Measurements from ENCODE around the gene PLEKHS1. TPM values are rescaled to one million over a fixed set of nuclear protein-coding genes. Genes with fewer than 3 reads are reported as not detected.
"Not testable (repeated sequence)": the region's sequence is repeated elsewhere in the genome, so short reads cannot be mapped to it uniquely, and the experiment has no call there.

Gene PLEKHS1
- total and polyA plus RNA-seq, 4 donors = under 0.01 TPM; not detected in 3

DNA sequence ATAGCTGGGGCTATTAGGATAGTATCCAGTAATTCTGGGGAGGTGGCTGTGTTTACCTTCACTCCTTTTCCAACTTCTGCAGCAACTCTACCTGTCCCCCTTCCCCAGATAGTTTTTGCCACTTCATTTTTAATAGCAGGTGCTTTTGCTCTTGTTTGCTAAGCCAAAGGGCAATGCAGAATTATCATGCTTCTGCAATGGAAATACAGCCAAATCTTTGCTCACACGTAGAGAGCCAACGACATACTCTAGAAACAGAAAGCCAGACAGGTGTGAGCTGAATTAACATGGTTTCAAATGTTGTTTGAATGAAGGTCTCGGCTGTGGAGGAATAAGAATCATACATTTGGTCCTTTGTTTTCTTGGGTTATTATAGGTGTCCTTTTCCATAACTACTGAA lies 14.4 kb downstream of the PLEKHS1 start (continued):
- no peak for TF ChIP-seq FOXA1 (IDR thresholded peaks at IDR 0.05)
- TF ChIP-seq REST (IDR thresholded peaks at IDR 0.05) = no peak

GRCh38 chr10:113767222-113767621 lies 15.7 kb downstream of the PLEKHS1 start:
- Histone ChIP-seq H3K36me3 (ENCODE audit: control insufficient read depth in 4 of 4, insufficient read depth in 3 of 4, low read depth in 1 of 4, low read length in 3 of 4) (no peaks in the 10 kb centered on the region), H3K9ac (ENCODE audit: low read depth in 1 of 2, low read length in 2 of 2) (no peak overlapping the region), H3K4me3 (ENCODE audit: low read depth in 1 of 3, low read length in 3 of 3) (no peak overlapping the region), H3K4me1 (ENCODE audit: control insufficient read depth in 4 of 4, insufficient read depth in 4 of 4, low read length in 3 of 4) (peaks cover 2 to 14% (median 8%) of the 10 kb centered on the region in 4 donors), H3K27ac (ENCODE audit: low read depth in 1 of 2, low read length in 2 of 2) (no peak overlapping the region), H3K9me3 (ENCODE audit: control insufficient read depth in 4 of 4, low read length in 3 of 4) (no peaks in the 10 kb centered on the region), H3K27me3 (ENCODE audit: control insufficient read depth in 4 of 4, insufficient read depth in 4 of 4, low read length in 3 of 4) (no peaks in the 10 kb centered on the region)
- no peak for DNase-seq (ENCODE audit: low spot score)
- TF ChIP-seq FOXA1 (IDR thresholded peaks at IDR 0.05) (no peak), HNF4A (conservative IDR thresholded peaks at IDR 0.05) (no peak), EGR1 (IDR thresholded peaks at IDR 0.05; ENCODE audit: low read depth in 2 of 2) (no peak), JUND (IDR thresholded peaks at IDR 0.05) (no peak), RXRA (IDR thresholded peaks at IDR 0.05) (no peak), YY1 (IDR thresholded peaks at IDR 0.05) (no peak)
- 87% methylated on average over 2 of the region's 2 CpGs for WGBS

GRCh38 chr10:113770346-113770745 lies 18.9 kb downstream of the PLEKHS1 start:
- Histone ChIP-seq H3K4me1 (ENCODE audit: control insufficient read depth in 4 of 4, insufficient read depth in 4 of 4, low read length in 3 of 4) (peaks cover 2 to 9% (median 8%) of the 10 kb centered on the region in 4 donors), H3K27me3 (ENCODE audit: control insufficient read depth in 4 of 4, insufficient read depth in 4 of 4, low read length in 3 of 4) (no peaks in the 10 kb centered on the region), H3K9me3 (ENCODE audit: control insufficient read depth in 4 of 4, low read length in 3 of 4) (no peaks in the 10 kb centered on the region), H3K27ac (ENCODE audit: low read depth in 1 of 2, low read length in 2 of 2) (no peak overlapping the region), H3K36me3 (ENCODE audit: control insufficient read depth in 4 of 4, insufficient read depth in 3 of 4, low read depth in 1 of 4, low read length in 3 of 4) (no peaks in the 10 kb centered on the region), H3K4me3 (ENCODE audit: low read depth in 1 of 3, low read length in 3 of 3) (no peak overlapping the region), H3K9ac (ENCODE audit: low read depth in 1 of 2, low read length in 2 of 2) (no peak overlapping the region)
- no peak for DNase-seq (ENCODE audit: low spot score)
- WGBS = 80% methylated on average over 4 of the region's 4 CpGs
- TF ChIP-seq FOXA1 (IDR thresholded peaks at IDR 0.05) (no peak), SP1 (IDR thresholded peaks at IDR 0.05) (no peak), FOXA2 (IDR thresholded peaks at IDR 0.05) (no peak), TAF1 (conservative IDR thresholded peaks at IDR 0.05) (no peak), GABPA (IDR thresholded peaks at IDR 0.05 in 1 of 2, conservative IDR thresholded peaks at IDR 0.05 in 1 of 2) (no peak), NR2F2 (IDR thresholded peaks at IDR 0.05) (no peak), RXRA (IDR thresholded peaks at IDR 0.05) (no peak), REST (IDR thresholded peaks at IDR 0.05) (no peak), HNF4G (IDR thresholded peaks at IDR 0.05) (no peak), JUND (IDR thresholded peaks at IDR 0.05) (no peak), HNF4A (conservative IDR thresholded peaks at IDR 0.05) (no peak), ZBTB33 (IDR thresholded peaks at IDR 0.05) (no peak), RAD21 (IDR thresholded peaks at IDR 0.05) (no peak)

GRCh38 chr10:113771131-113771530 lies 19.6 kb downstream of the PLEKHS1 start:
- H3K4me1 ChIP-seq (ENCODE audit: control insufficient read depth in 4 of 4, insufficient read depth in 4 of 4, low read length in 3 of 4); H3K9ac ChIP-seq (ENCODE audit: low read depth in 1 of 2, low read length in 2 of 2); DNase-seq (ENCODE audit: low spot score); H3K9me3 ChIP-seq (ENCODE audit: control insufficient read depth in 4 of 4, low read length in 3 of 4); H3K27me3 ChIP-seq (ENCODE audit: control insufficient read depth in 4 of 4, insufficient read depth in 4 of 4, low read length in 3 of 4); H3K36me3 ChIP-seq (ENCODE audit: control insufficient read depth in 4 of 4, insufficient read depth in 3 of 4, low read depth in 1 of 4, low read length in 3 of 4); H3K27ac ChIP-seq (ENCODE audit: low read depth in 1 of 2, low read length in 2 of 2); H3K4me3 ChIP-seq (ENCODE audit: low read depth in 1 of 3, low read length in 3 of 3): not testable (repeated sequence)
- 94% methylated on average over 3 of the region's 3 CpGs for WGBS

Measured in liver (tissue), 9 donors.